H9 (cell line): ENCODE measurements around the gene SNX1. TPM values are rescaled to one million over a fixed set of nuclear protein-coding genes. Genes with fewer than 3 reads are reported as not detected.

Experiments
- DNase-seq: peaks from one replicate; pipeline ENCODE4 v3.0.0-alpha.2; 2017
- H2AFZ ChIP-seq: one replicate; pipeline ENCODE4 v1.6.1; 2013; ENCODE audit warnings: mild to moderate bottlenecking, low read length, control low read depth, moderate library complexity
- H2AK5ac ChIP-seq: 2 replicates; pipeline ENCODE4 v1.6.1; 2013; ENCODE audit warnings: low read length, control low read depth, mixed read lengths; ENCODE audit not compliant: insufficient read length
- H2BK120ac ChIP-seq: one replicate; pipeline ENCODE4 v1.6.1; 2013; ENCODE audit warnings: low read depth, mild to moderate bottlenecking, low read length, control low read depth, inconsistent platforms; ENCODE audit not compliant: poor library complexity, severe bottlenecking
- H2BK12ac ChIP-seq: 2 replicates; pipeline ENCODE4 v1.6.1; 2013; ENCODE audit warnings: low read length, control low read depth, mixed read lengths, low read depth; ENCODE audit not compliant: insufficient read length
- H2BK15ac ChIP-seq: 2 replicates; pipeline ENCODE4 v1.6.1; 2013; ENCODE audit warnings: low read depth, low read length, control low read depth
- H2BK20ac ChIP-seq: one replicate; pipeline ENCODE4 v1.6.1; 2013; ENCODE audit warnings: low read depth, mild to moderate bottlenecking, low read length, control low read depth, inconsistent platforms; ENCODE audit not compliant: poor library complexity, severe bottlenecking
- H2BK5ac ChIP-seq: 2 replicates; pipeline ENCODE4 v1.6.1; 2013; ENCODE audit warnings: low read length, control low read depth, mixed read lengths; ENCODE audit not compliant: insufficient read length
- H3K14ac ChIP-seq: 2 replicates; pipeline ENCODE4 v1.6.1; 2013; ENCODE audit warnings: low read length, control low read depth; ENCODE audit not compliant: insufficient read depth
- H3K18ac ChIP-seq: 2 replicates; pipeline ENCODE4 v1.6.1; 2013; ENCODE audit warnings: low read depth, mild to moderate bottlenecking, mixed read lengths, low read length, control low read depth; ENCODE audit not compliant: insufficient read length
- H3K23ac ChIP-seq: 2 replicates; pipeline ENCODE4 v1.6.1; 2013; ENCODE audit warnings: low read length, control low read depth, mixed read lengths, low read depth; ENCODE audit not compliant: insufficient read length
- H3K23me2 ChIP-seq: 2 replicates; pipeline ENCODE4 v1.6.1; 2013; ENCODE audit warnings: low read depth, mild to moderate bottlenecking, mixed read lengths, low read length, control low read depth; ENCODE audit not compliant: insufficient read length, poor library complexity, severe bottlenecking
- H3K27ac ChIP-seq: 2 replicates; pipeline ENCODE4 v1.5.1; 2013; ENCODE audit warnings: low read length, control low read depth, mixed read lengths, low read depth; ENCODE audit not compliant: insufficient read length
- H3K27me3 ChIP-seq: 2 replicates; pipeline ENCODE4 v1.6.1; 2013; ENCODE audit warnings: low read length, control low read depth, inconsistent platforms; ENCODE audit not compliant: insufficient read depth
- H3K4ac ChIP-seq: 2 replicates; pipeline ENCODE4 v1.6.1; 2013; ENCODE audit warnings: low read depth, mild to moderate bottlenecking, control low read depth, inconsistent platforms, low read length, moderate library complexity
- H3K4me1 ChIP-seq: 2 replicates; pipeline ENCODE4 v1.6.1; 2013; ENCODE audit warnings: low read length, control low read depth, inconsistent platforms; ENCODE audit not compliant: insufficient read depth
- H3K4me2 ChIP-seq: 2 replicates; pipeline ENCODE4 v1.6.1; 2013; ENCODE audit warnings: low read length, control low read depth, mixed read lengths; ENCODE audit not compliant: insufficient read length, insufficient read depth
- H3K56ac ChIP-seq: 2 replicates; pipeline ENCODE4 v1.6.1; 2013; ENCODE audit warnings: low read depth, mild to moderate bottlenecking, mixed read lengths, low read length, control low read depth; ENCODE audit not compliant: insufficient read length
- H3K79me1 ChIP-seq: 2 replicates; pipeline ENCODE4 v1.6.1; 2013; ENCODE audit warnings: low read depth, mild to moderate bottlenecking, moderate library complexity, low read length, control low read depth, inconsistent platforms; ENCODE audit not compliant: insufficient read depth, poor library complexity, severe bottlenecking
- H3K79me2 ChIP-seq: 2 replicates; pipeline ENCODE4 v1.6.1; 2013; ENCODE audit warnings: low read length, control low read depth, inconsistent platforms; ENCODE audit not compliant: insufficient read depth
- H3K9ac ChIP-seq: 2 replicates; pipeline ENCODE4 v1.6.1; 2013; ENCODE audit warnings: low read length, control low read depth, mixed read lengths; ENCODE audit not compliant: insufficient read length; ENCODE audit errors: extremely low read depth
- H3K9me3 ChIP-seq: one replicate; pipeline ENCODE4 v1.6.1; 2013; ENCODE audit warnings: low read depth, low read length, inconsistent platforms; ENCODE audit not compliant: control insufficient read depth
- H3T11ph ChIP-seq: one replicate; pipeline ENCODE4 v1.6.1; 2013; ENCODE audit warnings: mild to moderate bottlenecking, low read length, control low read depth, inconsistent platforms
- H4K20me1 ChIP-seq: one replicate; pipeline ENCODE4 v1.6.1; 2013; ENCODE audit not compliant: control insufficient read depth, insufficient read length, insufficient read depth
- H4K5ac ChIP-seq: 2 replicates; pipeline ENCODE4 v1.6.1; 2013; ENCODE audit warnings: low read depth, mild to moderate bottlenecking, mixed read lengths, low read length, control low read depth; ENCODE audit not compliant: insufficient read length
- H4K8ac ChIP-seq: replicated peaks from 2 replicates; pipeline ENCODE4 v1.6.1; 2013; ENCODE audit warnings: low read length, control low read depth, mixed read lengths, low read depth; ENCODE audit not compliant: insufficient read length
- H4K91ac ChIP-seq: 2 replicates; pipeline ENCODE4 v1.6.1; 2013; ENCODE audit warnings: low read depth, mild to moderate bottlenecking, moderate library complexity, mixed read lengths, low read length, control low read depth; ENCODE audit not compliant: insufficient read length
- H3K27ac Mint-ChIP-seq, 3 experiments: 2 replicates in 2 of 3; 3 replicates in 1 of 3; pipeline ENCODE4 v1.8.0; 2020 to 2021; ENCODE audit warnings: mixed read lengths in 3 of 3, mild to moderate bottlenecking in 1 of 3, moderate library complexity in 1 of 3
- H3K27me3 Mint-ChIP-seq: 2 replicates; pipeline ENCODE4 v1.8.0; 2021; ENCODE audit warnings: low read depth, mild to moderate bottlenecking, moderate library complexity, mixed read lengths
- H3K36me3 Mint-ChIP-seq, 3 experiments: 2 replicates in 2 of 3; 3 replicates in 1 of 3; pipeline ENCODE4 v1.8.0; 2020 to 2021; ENCODE audit warnings: low read depth in 3 of 3, mixed read lengths in 3 of 3; ENCODE audit not compliant: insufficient read depth in 1 of 3
- H3K4me1 Mint-ChIP-seq, 2 experiments: 2 replicates each; pipeline ENCODE4 v1.8.0; 2020; ENCODE audit warnings: mixed read lengths in 2 of 2
- H3K4me3 Mint-ChIP-seq, 2 experiments: 2 replicates in 1 of 2; 3 replicates in 1 of 2; pipeline ENCODE4 v1.8.0; 2020 to 2021; ENCODE audit warnings: mild to moderate bottlenecking in 2 of 2, mixed read lengths in 2 of 2, moderate library complexity in 1 of 2
- H3K9me3 Mint-ChIP-seq, 2 experiments: 2 replicates in 1 of 2; 3 replicates in 1 of 2; pipeline ENCODE4 v1.8.0; 2020; ENCODE audit warnings: mild to moderate bottlenecking in 2 of 2, mixed read lengths in 2 of 2, moderate library complexity in 1 of 2
- WGBS: extraction: QIAGEN DNeasy Blood & Tissue Kit; methylation state at CpG from one replicate; pipeline ENCODE4 v1.1.7; 2013; ENCODE audit warnings: missing lambda C conversion rate, low lambda C conversion rate, mixed read lengths; ENCODE audit not compliant: insufficient read length; ENCODE audit errors: extremely low coverage; 5-methylcytosine and 5-hydroxymethylcytosine counted together
- total RNA-seq: library from RNA; stranded (reverse); gene quantifications from 2 replicates; pipeline ENCODE4 v1.2.1, GENCODE V29; 2021
- TF ChIP-seq, protein P1 (sequence below): fragments of 200-600 bp; sonication (generic); conservative IDR thresholded peaks from 3 replicates; pipeline ENCODE4 v1.8.0; 2021; ENCODE audit warnings: antibody characterized with exemption, mild to moderate bottlenecking

SNX1 gene
- total RNA-seq, 1 experiment from 2014 or later = 58.8 TPM

DNA sequence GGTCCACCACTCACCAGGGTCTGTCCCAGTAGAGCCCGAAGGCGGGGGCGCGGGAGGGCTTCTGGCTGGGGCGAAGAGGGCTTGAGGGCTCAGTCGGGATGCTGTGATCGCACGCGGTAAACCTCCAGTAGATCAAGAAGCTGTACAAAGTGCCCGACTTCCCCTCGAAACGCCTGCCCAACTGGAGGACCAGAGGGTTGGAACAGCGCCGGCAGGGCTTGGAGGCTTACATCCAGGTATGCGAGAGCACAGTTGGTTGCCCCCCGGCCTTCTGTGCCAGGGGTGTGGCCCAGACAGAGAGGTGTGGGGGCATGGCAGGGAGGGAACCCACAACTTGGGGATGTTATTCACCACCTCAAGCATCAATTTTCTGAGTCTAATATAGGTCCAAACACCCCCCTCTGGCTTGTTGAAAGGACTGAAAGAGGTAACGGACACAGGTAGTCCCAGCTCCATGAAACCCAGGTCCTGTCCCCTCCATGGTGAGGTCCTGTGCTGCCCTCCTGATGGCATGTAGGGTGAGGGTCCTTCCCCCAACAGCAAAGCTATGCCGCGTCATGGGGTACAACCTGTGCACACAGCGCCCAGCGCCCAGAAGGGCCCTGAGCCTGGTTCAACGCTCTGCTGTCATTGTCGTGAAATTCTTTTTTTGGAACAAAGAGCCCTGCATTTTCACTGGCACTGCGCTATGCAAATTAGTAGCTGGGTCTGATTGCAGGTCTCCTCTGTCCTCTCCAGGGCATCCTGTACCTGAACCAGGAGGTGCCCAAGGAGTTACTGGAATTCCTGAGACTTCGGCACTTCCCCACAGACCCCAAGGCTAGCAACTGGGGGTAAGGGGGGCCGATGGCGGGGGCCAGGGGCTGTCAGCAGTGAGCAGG lies 57.0 kb downstream of the SNX1 start:
- H3T11ph ChIP-seq = no peak overlapping the region
- no peak overlapping the region for H4K5ac ChIP-seq
- H3K18ac ChIP-seq = no peak overlapping the region
- H2BK5ac ChIP-seq = no peak overlapping the region
- H3K27ac Mint-ChIP-seq = no peak overlapping the region
- H3K4me3 Mint-ChIP-seq = peak overlapping the region; percentile 73 to 84
- H2AK5ac ChIP-seq = no peak overlapping the region
- no peaks in the 10 kb centered on the region for H3K79me1 ChIP-seq
- no peak overlapping the region for H3K23ac ChIP-seq
- no peaks in the 10 kb centered on the region for H3K79me2 ChIP-seq
- H3K4me1 ChIP-seq = no peaks in the 10 kb centered on the region
- no peaks in the 10 kb centered on the region for H3K9me3 ChIP-seq
- peaks cover 6% of the 10 kb centered on the region for H3K23me2 ChIP-seq
- no peak overlapping the region for H4K91ac ChIP-seq
- H3K27ac ChIP-seq = no peak overlapping the region
- no peak overlapping the region for H2BK120ac ChIP-seq
- H3K14ac ChIP-seq = no peak overlapping the region
- H3K56ac ChIP-seq = no peak overlapping the region
- peak overlapping the region; percentile 41 for H3K4me2 ChIP-seq
- H4K20me1 ChIP-seq = no peaks in the 10 kb centered on the region
- H2AFZ ChIP-seq = no peak overlapping the region
- H3K27me3 ChIP-seq = no peaks in the 10 kb centered on the region
- H3K4me1 Mint-ChIP-seq = peaks cover 19 to 22% of the 10 kb centered on the region in 2 experiments
- no peak overlapping the region for H2BK15ac ChIP-seq
- H3K4ac ChIP-seq = no peak overlapping the region
- no peaks in the 10 kb centered on the region for H3K9me3 Mint-ChIP-seq
- no peak overlapping the region for H4K8ac ChIP-seq
- H2BK20ac ChIP-seq = no peak overlapping the region
- no peak overlapping the region for H2BK12ac ChIP-seq
- TF ChIP-seq, protein P1, sequence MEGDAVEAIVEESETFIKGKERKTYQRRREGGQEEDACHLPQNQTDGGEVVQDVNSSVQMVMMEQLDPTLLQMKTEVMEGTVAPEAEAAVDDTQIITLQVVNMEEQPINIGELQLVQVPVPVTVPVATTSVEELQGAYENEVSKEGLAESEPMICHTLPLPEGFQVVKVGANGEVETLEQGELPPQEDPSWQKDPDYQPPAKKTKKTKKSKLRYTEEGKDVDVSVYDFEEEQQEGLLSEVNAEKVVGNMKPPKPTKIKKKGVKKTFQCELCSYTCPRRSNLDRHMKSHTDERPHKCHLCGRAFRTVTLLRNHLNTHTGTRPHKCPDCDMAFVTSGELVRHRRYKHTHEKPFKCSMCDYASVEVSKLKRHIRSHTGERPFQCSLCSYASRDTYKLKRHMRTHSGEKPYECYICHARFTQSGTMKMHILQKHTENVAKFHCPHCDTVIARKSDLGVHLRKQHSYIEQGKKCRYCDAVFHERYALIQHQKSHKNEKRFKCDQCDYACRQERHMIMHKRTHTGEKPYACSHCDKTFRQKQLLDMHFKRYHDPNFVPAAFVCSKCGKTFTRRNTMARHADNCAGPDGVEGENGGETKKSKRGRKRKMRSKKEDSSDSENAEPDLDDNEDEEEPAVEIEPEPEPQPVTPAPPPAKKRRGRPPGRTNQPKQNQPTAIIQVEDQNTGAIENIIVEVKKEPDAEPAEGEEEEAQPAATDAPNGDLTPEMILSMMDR = no peak
- WGBS = no CpG with 5 or more reads among the region's 27 CpGs
- H3K36me3 Mint-ChIP-seq = peaks cover 13 to 33% (median 33%) of the 10 kb centered on the region in 3 experiments
- no peak overlapping the region for H3K9ac ChIP-seq
- peak; percentile 46 for DNase-seq
- peaks cover 25% of the 10 kb centered on the region for H3K27me3 Mint-ChIP-seq
